HEK293T (cell line): ENCODE data around the gene TTYH2.
A peak's percentile ranks its signal among the peaks of the same experiment; 100 is the strongest.

Experiments
- CTCF ChIA-PET: fragments of 350-600 bp; formaldehyde crosslinking; extraction: SDS; loops from one replicate; lab custom pipeline; 2021; ENCODE audit warnings: antibody characterized with exemption, inconsistent platforms; lab: Yijun Ruan, JAX
- POLR2A ChIA-PET: fragments of 350-600 bp; formaldehyde crosslinking; extraction: SDS; loops from one replicate; lab custom pipeline; 2020; ENCODE audit warnings: antibody characterized with exemption, inconsistent platforms; lab: Yijun Ruan, JAX
- DNase-seq: peaks from one replicate; pipeline ENCODE4 v3.0.0; 2012; ENCODE audit warnings: mixed read lengths; ENCODE audit errors: extremely low spot score
- ARNT ChIP-seq: fragments of 450-650 bp; IDR thresholded peaks from 2 replicates; pipeline ENCODE4 v1.6.1; 2017; ENCODE audit warnings: mild to moderate bottlenecking
- BHLHE40 ChIP-seq: fragments of 450-650 bp; IDR thresholded peaks from 2 replicates; pipeline ENCODE4 v1.6.1; 2016; ENCODE audit warnings: mild to moderate bottlenecking, moderate library complexity, borderline replicate concordance
- CTBP1 ChIP-seq: fragments of 450-650 bp; IDR thresholded peaks from 2 replicates; pipeline ENCODE4 v1.6.1; 2016; ENCODE audit warnings: borderline replicate concordance
- ELF4 ChIP-seq: fragments of 450-650 bp; IDR thresholded peaks from 2 replicates; pipeline ENCODE4 v1.6.1; 2017; ENCODE audit warnings: antibody characterized with exemption
- FOXA1 ChIP-seq: fragments of 450-650 bp; IDR thresholded peaks from 2 replicates; pipeline ENCODE4 v1.6.1; 2016; ENCODE audit warnings: mild to moderate bottlenecking
- FOXK2 ChIP-seq: fragments of 450-650 bp; IDR thresholded peaks from 2 replicates; pipeline ENCODE4 v1.6.1; 2016; ENCODE audit warnings: mild to moderate bottlenecking
- FOXM1 ChIP-seq: fragments of 450-650 bp; IDR thresholded peaks from 2 replicates; pipeline ENCODE4 v1.6.1; 2017; ENCODE audit warnings: mild to moderate bottlenecking, borderline replicate concordance
- HDGF ChIP-seq: fragments of 450-650 bp; IDR thresholded peaks from 2 replicates; pipeline ENCODE4 v1.6.1; 2017; ENCODE audit warnings: antibody characterized with exemption, borderline replicate concordance
- L3MBTL2 ChIP-seq: fragments of 450-650 bp; conservative IDR thresholded peaks from 2 replicates; pipeline ENCODE4 v1.6.1; 2016; ENCODE audit warnings: mild to moderate bottlenecking
- LEF1 ChIP-seq: fragments of 450-650 bp; IDR thresholded peaks from 2 replicates; pipeline ENCODE4 v1.6.1; 2017; ENCODE audit warnings: mild to moderate bottlenecking, borderline replicate concordance
- NFRKB ChIP-seq: fragments of 450-650 bp; IDR thresholded peaks from 2 replicates; pipeline ENCODE4 v1.6.1; 2016; ENCODE audit warnings: mild to moderate bottlenecking, moderate library complexity
- PKNOX1 ChIP-seq: fragments of 450-650 bp; IDR thresholded peaks from 2 replicates; pipeline ENCODE4 v1.6.1; 2016
- SP1 ChIP-seq: fragments of 450-650 bp; IDR thresholded peaks from 2 replicates; pipeline ENCODE4 v1.6.1; 2017
- SUZ12 ChIP-seq: fragments of 450-650 bp; IDR thresholded peaks from 2 replicates; pipeline ENCODE4 v1.6.1; 2016; ENCODE audit warnings: mild to moderate bottlenecking
- TARDBP ChIP-seq: fragments of 450-650 bp; IDR thresholded peaks from 2 replicates; pipeline ENCODE4 v1.6.1; 2016
- ZNF384 ChIP-seq: fragments of 450-650 bp; IDR thresholded peaks from 2 replicates; pipeline ENCODE4 v1.6.1; 2016

The TTYH2 gene

GRCh38 chr17:74212913-74213791 lies at the start of gene TTYH2:
Gene TTYH2, plus strand, starts transcription at chr17:74213571. Its CDS starts 17 bp downstream, at chr17:74213588.
- DNase-seq = peak; percentile 88
- TF ChIP-seq FOXA1 (no peak), PKNOX1 (0 out of 2 replicates have a peak, but pooled peaks have one; percentile 20), BHLHE40 (no peak), SUZ12 (no peak), L3MBTL2 (0 out of 2 replicates have a peak, but pooled peaks have one; percentile 29), LEF1 (peak; percentile 79; the same call in 1 of the 2 replicates), SP1 (no peak), ARNT (no peak), HDGF (no peak)
- ChIA-PET CTCF (interaction anchor here (0.6 to 1.4 kb wide), 3 partner anchors 14 to 701 kb away, joined by 3 read pairs; no protein-coding TSS in a partner anchor), POLR2A (interaction anchor here (0.8 to 1.4 kb wide), 5 partner anchors 9 to 83 kb away, joined by 3 to 10 read pairs (median 5); partner anchors contain the start of gene RPL38)

- TF ChIP-seq ELF4 = no peak
- no peak for TF ChIP-seq FOXM1
- no peak for TF ChIP-seq FOXA1
- TF ChIP-seq NFRKB = no peak
- TF ChIP-seq CTBP1 = no peak
- no peak for TF ChIP-seq HDGF
- TF ChIP-seq PKNOX1 = no peak
- TF ChIP-seq FOXK2 = no peak
- no peak for TF ChIP-seq SP1
- no peak for TF ChIP-seq ARNT
- TF ChIP-seq TARDBP = no peak
- TF ChIP-seq SUZ12 = no peak
- TF ChIP-seq ZNF384 = no peak
- TF ChIP-seq BHLHE40 = no peak
- TF ChIP-seq LEF1 = no peak
- TF ChIP-seq L3MBTL2 = no peak
- no peak for DNase-seq
- CTCF ChIA-PET = no interaction called here
- POLR2A ChIA-PET = no interaction called here
These were observed 49.5 kb upstream of the TTYH2 start for GRCh38 chr17:74163836-74164235.

GRCh38 chr17:74164446-74165045 lies 48.8 kb upstream of the TTYH2 start:
- ChIA-PET POLR2A (no interaction called here), CTCF (interaction anchor here (0.8 kb wide), 1 partner anchor 75 kb away, joined by 3 read pairs; no protein-coding TSS in a partner anchor)
- TF ChIP-seq LEF1 (no peak), ZNF384 (no peak), PKNOX1 (no peak), FOXM1 (no peak), ARNT (no peak), BHLHE40 (no peak), SUZ12 (no peak), TARDBP (no peak), CTBP1 (no peak), HDGF (no peak), FOXK2 (no peak), ELF4 (no peak), L3MBTL2 (no peak), SP1 (no peak), FOXA1 (no peak), NFRKB (no peak)
- DNase-seq = no peak

- DNase-seq = no peak
- ChIA-PET CTCF (no interaction called here), POLR2A (no interaction called here)
- TF ChIP-seq L3MBTL2 (no peak), HDGF (no peak), LEF1 (no peak), ZNF384 (no peak), NFRKB (no peak), SP1 (no peak), ELF4 (no peak), TARDBP (no peak), PKNOX1 (no peak), FOXK2 (no peak), FOXA1 (no peak), SUZ12 (no peak), BHLHE40 (no peak), CTBP1 (no peak), ARNT (no peak), FOXM1 (no peak)
These were observed 47.5 kb upstream of the TTYH2 start for GRCh38 chr17:74165797-74166365.
